Progenitor cell of endocrine pancreas (in vitro differentiated cells): ENCODE measurements around the gene LRRFIP1. TPM values are rescaled to one million over a fixed set of nuclear protein-coding genes. Genes with fewer than 3 reads are reported as not detected.

Source experiments
- DNase-seq: peaks from one replicate; pipeline ENCODE4 v3.0.0; 2021; ENCODE audit warnings: low spot score; ENCODE audit not compliant: unreplicated experiment
- H3K27ac Mint-ChIP-seq: 2 replicates; pipeline ENCODE4 v1.8.0; 2021; ENCODE audit warnings: mild to moderate bottlenecking, moderate library complexity, mixed read lengths
- H3K27me3 Mint-ChIP-seq: 2 replicates; pipeline ENCODE4 v1.8.0; 2021; ENCODE audit warnings: mixed read lengths
- H3K36me3 Mint-ChIP-seq: 2 replicates; pipeline ENCODE4 v1.8.0; 2022; ENCODE audit warnings: mixed read lengths; ENCODE audit not compliant: insufficient read depth
- H3K4me1 Mint-ChIP-seq: 2 replicates; pipeline ENCODE4 v1.8.0; 2021; ENCODE audit warnings: low read depth, mixed read lengths
- H3K4me3 Mint-ChIP-seq: 2 replicates; pipeline ENCODE4 v1.8.0; 2021; ENCODE audit warnings: low read depth, mild to moderate bottlenecking, moderate library complexity, mixed read lengths
- H3K9me3 Mint-ChIP-seq: 2 replicates; pipeline ENCODE4 v1.8.0; 2021; ENCODE audit warnings: low read depth, mixed read lengths
- CTCF ChIP-seq: fragments of 200-600 bp; sonication (generic); IDR thresholded peaks from one replicate; pipeline ENCODE4 v1.5.0; 2021; ENCODE audit warnings: antibody characterized with exemption, mild to moderate bottlenecking; ENCODE audit not compliant: unreplicated experiment
- total RNA-seq: library from RNA; stranded (reverse); gene quantifications from 2 replicates; pipeline ENCODE4 v1.2.1, GENCODE V29; 2021

The LRRFIP1 gene
- total RNA-seq, 1 donor from 2014 or later = 68.6 TPM

- Mint-ChIP-seq H3K4me3 (peak overlapping the region; percentile 69), H3K27ac (peak overlapping the region; percentile 30), H3K36me3 (no peaks in the 10 kb centered on the region), H3K9me3 (no peaks in the 10 kb centered on the region), H3K27me3 (peaks cover 10% of the 10 kb centered on the region), H3K4me1 (peaks cover 40% of the 10 kb centered on the region)
- no peak for DNase-seq
- TF ChIP-seq CTCF = no peak
Measured at GRCh38 chr2:237693291-237693994, 66.1 kb downstream of the LRRFIP1 start.

GRCh38 chr2:237694415-237695194 is 67.2 kb downstream of the LRRFIP1 start:
- TF ChIP-seq CTCF = no peak
- H3K27me3 Mint-ChIP-seq = peaks cover 10% of the 10 kb centered on the region
- no peak overlapping the region for H3K27ac Mint-ChIP-seq
- H3K9me3 Mint-ChIP-seq = no peaks in the 10 kb centered on the region
- no peak for DNase-seq
- no peaks in the 10 kb centered on the region for H3K36me3 Mint-ChIP-seq
- no peak overlapping the region for H3K4me3 Mint-ChIP-seq
- H3K4me1 Mint-ChIP-seq = peaks cover 42% of the 10 kb centered on the region

DNA sequence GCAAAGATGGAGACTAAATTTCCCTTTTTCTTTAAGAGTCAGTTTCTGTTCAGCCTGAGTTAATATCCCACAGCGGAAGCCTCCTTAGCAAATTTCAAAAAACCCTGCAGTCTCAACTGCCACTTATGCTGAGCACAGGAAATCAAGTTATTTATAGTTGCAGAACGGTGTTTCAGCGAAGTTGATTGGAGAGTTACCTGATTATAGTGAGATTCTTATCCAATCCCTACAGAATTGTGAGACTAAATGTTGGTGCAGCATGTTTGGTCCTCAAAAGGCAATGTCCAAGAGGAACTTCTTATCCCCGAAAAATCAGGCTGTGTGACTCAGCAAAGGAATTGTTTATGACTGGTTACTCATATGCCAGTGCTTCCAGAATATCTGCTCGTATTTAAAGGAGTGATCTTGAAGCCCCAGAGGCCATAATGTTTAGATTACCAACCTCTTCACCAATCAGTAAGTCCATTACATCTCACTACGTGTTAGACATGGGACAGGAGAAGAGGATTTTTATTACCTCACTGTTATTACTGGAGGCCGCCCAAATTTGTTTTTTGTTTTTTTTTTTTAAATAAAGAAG is 67.9 kb downstream of the LRRFIP1 start:
- Mint-ChIP-seq H3K27ac (no peak overlapping the region), H3K4me3 (no peak overlapping the region), H3K36me3 (no peaks in the 10 kb centered on the region), H3K4me1 (peaks cover 45% of the 10 kb centered on the region), H3K9me3 (no peaks in the 10 kb centered on the region), H3K27me3 (peaks cover 7% of the 10 kb centered on the region)
- TF ChIP-seq CTCF = no peak
- no peak for DNase-seq

DNA sequence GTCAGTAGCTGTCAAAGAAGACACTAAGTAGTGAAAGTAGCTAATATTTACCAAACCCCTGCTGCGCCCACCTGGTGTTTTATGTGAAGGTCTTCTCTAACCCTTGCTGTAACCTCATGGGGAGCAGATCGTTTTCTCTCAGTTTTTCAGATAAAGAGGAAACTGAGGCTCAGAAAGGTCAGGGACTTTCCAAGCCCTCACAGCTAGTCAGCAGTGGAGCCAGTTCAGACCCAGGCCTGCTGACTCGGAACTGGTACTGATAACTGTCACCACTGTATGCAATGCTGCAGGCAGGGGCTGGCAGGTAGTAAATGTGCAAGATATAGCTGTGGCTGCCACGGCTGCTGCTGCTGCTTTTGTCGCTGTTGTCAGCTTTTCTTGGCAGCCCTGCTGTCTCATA is 69.1 kb downstream of the LRRFIP1 start:
- Mint-ChIP-seq H3K36me3 (no peaks in the 10 kb centered on the region), H3K4me1 (peaks cover 46% of the 10 kb centered on the region), H3K4me3 (no peak overlapping the region), H3K9me3 (no peaks in the 10 kb centered on the region), H3K27ac (peak overlapping the region; percentile 13), H3K27me3 (peaks cover 4% of the 10 kb centered on the region)
- TF ChIP-seq CTCF = no peak
- no peak for DNase-seq

DNA sequence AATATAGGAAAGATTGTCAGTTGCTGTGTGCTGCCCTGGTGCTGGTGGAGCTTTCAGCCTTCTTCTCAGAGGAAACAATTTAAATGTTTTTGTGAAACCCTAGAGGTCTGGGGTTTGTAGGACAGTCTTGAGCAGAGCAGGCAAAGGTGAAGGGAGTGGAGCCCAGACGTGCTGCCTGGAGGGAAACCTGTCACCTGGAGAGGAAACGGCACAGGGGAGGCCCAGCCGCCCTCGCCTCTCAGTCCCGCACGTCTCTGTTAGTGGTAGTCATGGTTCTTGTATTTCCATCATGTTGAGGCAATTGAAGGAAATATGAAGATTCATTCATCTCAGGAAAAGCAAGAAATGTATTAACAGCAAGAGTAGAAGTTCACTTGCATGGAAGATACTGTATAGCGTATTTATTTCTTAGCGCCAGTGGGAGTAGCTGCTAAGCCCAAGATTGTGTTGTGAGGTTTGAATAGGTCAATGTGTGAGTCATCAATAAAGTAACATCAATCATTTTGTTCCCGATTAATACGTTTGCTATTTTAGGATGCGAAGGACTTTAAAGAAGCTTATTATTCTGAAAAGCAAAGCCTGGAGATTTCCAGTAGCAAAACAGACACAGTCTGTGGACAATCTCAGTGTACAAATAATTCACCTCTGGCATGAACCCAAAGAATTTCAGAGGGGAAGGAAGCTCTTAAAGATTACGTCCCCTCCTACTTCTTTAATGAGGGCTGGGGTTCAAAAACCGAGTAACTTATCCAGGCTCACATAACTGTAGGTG is 70.4 kb downstream of the LRRFIP1 start:
- H3K9me3 Mint-ChIP-seq = no peaks in the 10 kb centered on the region
- DNase-seq = no peak
- no peaks in the 10 kb centered on the region for H3K36me3 Mint-ChIP-seq
- peaks cover 58% of the 10 kb centered on the region for H3K4me1 Mint-ChIP-seq
- peak overlapping the region; percentile 26 for H3K27ac Mint-ChIP-seq
- no peak overlapping the region for H3K4me3 Mint-ChIP-seq
- H3K27me3 Mint-ChIP-seq = peaks cover 4% of the 10 kb centered on the region
- no peak for TF ChIP-seq CTCF
